SK-N-SH treated with all-trans-retinoic acid at 6 μM for 48 hours (cell line): ENCODE results near the gene CHST13.

Experiments
- ARNTL ChIP-seq: fragments of 450-650 bp; formaldehyde crosslinking; IDR thresholded peaks from 2 replicates; pipeline ENCODE4 v1.5.0; 2020; ENCODE audit warnings: low read depth, mild to moderate bottlenecking, moderate library complexity, borderline replicate concordance
- ZFP3 ChIP-seq: fragments of 250-450 bp; sonication (Bioruptor Pico); IDR thresholded peaks from 2 replicates; pipeline ENCODE4 v1.5.0; 2020; ENCODE audit warnings: mild to moderate bottlenecking, moderate library complexity
- TF ChIP-seq, protein P1 (sequence below): fragments of 250-450 bp; sonication (Bioruptor Pico); IDR thresholded peaks from 2 replicates; pipeline ENCODE4 v1.8.0; 2020; ENCODE audit warnings: mild to moderate bottlenecking, moderate library complexity, borderline replicate concordance
- TF ChIP-seq, protein P2 (sequence below): fragments of 250-450 bp; sonication (Bioruptor Pico); IDR thresholded peaks from 2 replicates; pipeline ENCODE4 v1.5.1; 2020; ENCODE audit warnings: low read depth, mild to moderate bottlenecking, moderate library complexity

DNA sequence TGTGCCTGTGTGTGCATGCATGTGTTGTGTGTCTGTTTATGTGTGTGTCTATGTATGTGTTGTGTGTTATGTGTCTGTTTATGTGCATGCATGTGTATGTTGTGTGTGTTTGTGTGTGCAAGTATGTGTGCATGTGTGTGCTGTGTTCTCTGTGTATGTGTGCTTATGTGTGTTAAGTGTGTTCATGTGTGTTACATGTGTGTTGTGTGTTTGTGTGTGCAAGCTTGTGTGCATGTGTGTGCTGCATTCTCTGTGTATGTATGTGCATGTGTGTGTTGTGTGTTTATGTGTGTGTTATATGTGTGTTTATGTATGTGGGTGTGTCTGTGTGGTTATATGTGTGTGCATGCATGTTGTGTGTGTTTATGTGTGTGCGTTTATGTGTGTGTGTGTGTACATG, 21.3 kb upstream of the CHST13 start:
- no peak for TF ChIP-seq ARNTL (CRISPR knock-in tag)
- no peak for TF ChIP-seq ZFP3
- TF ChIP-seq, protein P1, sequence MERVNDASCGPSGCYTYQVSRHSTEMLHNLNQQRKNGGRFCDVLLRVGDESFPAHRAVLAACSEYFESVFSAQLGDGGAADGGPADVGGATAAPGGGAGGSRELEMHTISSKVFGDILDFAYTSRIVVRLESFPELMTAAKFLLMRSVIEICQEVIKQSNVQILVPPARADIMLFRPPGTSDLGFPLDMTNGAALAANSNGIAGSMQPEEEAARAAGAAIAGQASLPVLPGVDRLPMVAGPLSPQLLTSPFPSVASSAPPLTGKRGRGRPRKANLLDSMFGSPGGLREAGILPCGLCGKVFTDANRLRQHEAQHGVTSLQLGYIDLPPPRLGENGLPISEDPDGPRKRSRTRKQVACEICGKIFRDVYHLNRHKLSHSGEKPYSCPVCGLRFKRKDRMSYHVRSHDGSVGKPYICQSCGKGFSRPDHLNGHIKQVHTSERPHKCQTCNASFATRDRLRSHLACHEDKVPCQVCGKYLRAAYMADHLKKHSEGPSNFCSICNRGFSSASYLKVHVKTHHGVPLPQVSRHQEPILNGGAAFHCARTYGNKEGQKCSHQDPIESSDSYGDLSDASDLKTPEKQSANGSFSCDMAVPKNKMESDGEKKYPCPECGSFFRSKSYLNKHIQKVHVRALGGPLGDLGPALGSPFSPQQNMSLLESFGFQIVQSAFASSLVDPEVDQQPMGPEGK: no peak
- TF ChIP-seq, protein P2, sequence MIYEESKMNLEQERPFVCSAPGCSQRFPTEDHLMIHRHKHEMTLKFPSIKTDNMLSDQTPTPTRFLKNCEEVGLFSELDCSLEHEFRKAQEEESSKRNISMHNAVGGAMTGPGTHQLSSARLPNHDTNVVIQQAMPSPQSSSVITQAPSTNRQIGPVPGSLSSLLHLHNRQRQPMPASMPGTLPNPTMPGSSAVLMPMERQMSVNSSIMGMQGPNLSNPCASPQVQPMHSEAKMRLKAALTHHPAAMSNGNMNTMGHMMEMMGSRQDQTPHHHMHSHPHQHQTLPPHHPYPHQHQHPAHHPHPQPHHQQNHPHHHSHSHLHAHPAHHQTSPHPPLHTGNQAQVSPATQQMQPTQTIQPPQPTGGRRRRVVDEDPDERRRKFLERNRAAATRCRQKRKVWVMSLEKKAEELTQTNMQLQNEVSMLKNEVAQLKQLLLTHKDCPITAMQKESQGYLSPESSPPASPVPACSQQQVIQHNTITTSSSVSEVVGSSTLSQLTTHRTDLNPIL (CRISPR knock-in tag): no peak
